ENCODE data around the gene CYP4A22.
"Not testable (repeated sequence)": the region's sequence is repeated elsewhere in the genome, so short reads cannot be mapped to it uniquely, and the experiment has no call there.

- not testable (repeated sequence) for TF ChIP-seq CTCF, POLR2A (IDR thresholded peaks at IDR 0.05)
These were observed 27.8 kb upstream of the CYP4A22 start for GRCh38 chr1:47109482-47109881.
